HG03066 (cell line): Measurements from ENCODE around the gene KIAA1958.

Experiments used
- ATAC-seq: cut with Tn5 transposase; IDR thresholded peaks from one replicate; pipeline ENCODE4 v1.9.1; 2021; ENCODE audit warnings: low read depth; ENCODE audit not compliant: unreplicated experiment

KIAA1958 gene

GRCh38 chr9:112526973-112527372 lies 40.3 kb downstream of the KIAA1958 start:
- ATAC-seq, result no peak

- ATAC-seq, result no peak
Measured at GRCh38 chr9:112527959-112528358, 41.3 kb downstream of the KIAA1958 start.

- no peak for ATAC-seq
Measured at GRCh38 chr9:112529316-112529715, 42.7 kb downstream of the KIAA1958 start.

GRCh38 chr9:112530751-112531205 lies 44.2 kb downstream of the KIAA1958 start:
- ATAC-seq, result no peak

- no peak for ATAC-seq
Measured at GRCh38 chr9:112531666-112532282, 45.1 kb downstream of the KIAA1958 start.

- no peak for ATAC-seq
Measured at GRCh38 chr9:112532427-112532826, 45.8 kb downstream of the KIAA1958 start.

GRCh38 chr9:112533660-112534059 lies 47.0 kb downstream of the KIAA1958 start:
- no peak for ATAC-seq

GRCh38 chr9:112535301-112535700 lies 48.7 kb downstream of the KIAA1958 start:
- no peak for ATAC-seq

GRCh38 chr9:112535811-112536210 lies 49.2 kb downstream of the KIAA1958 start:
- no peak for ATAC-seq

GRCh38 chr9:112537561-112537960 lies 50.9 kb downstream of the KIAA1958 start:
- no peak for ATAC-seq

GRCh38 chr9:112540800-112541199 lies 54.2 kb downstream of the KIAA1958 start:
- ATAC-seq, result no peak

- ATAC-seq, result no peak
Measured at GRCh38 chr9:112541685-112542084, 55.1 kb downstream of the KIAA1958 start.

GRCh38 chr9:112542593-112543292 lies 56.1 kb downstream of the KIAA1958 start:
- ATAC-seq, result no peak

GRCh38 chr9:112544477-112544876 lies 57.9 kb downstream of the KIAA1958 start:
- ATAC-seq, result no peak

GRCh38 chr9:112545237-112545636 lies 58.6 kb downstream of the KIAA1958 start:
- ATAC-seq, result no peak

GRCh38 chr9:112546149-112547012 lies 59.8 kb downstream of the KIAA1958 start:
- no peak for ATAC-seq

GRCh38 chr9:112548051-112548440 lies 61.4 kb downstream of the KIAA1958 start:
- ATAC-seq, result no peak

- no peak for ATAC-seq
Measured at GRCh38 chr9:112548836-112549595, 62.4 kb downstream of the KIAA1958 start.

- ATAC-seq, result no peak
Measured at GRCh38 chr9:112550531-112550930, 63.9 kb downstream of the KIAA1958 start.

- no peak for ATAC-seq
Measured at GRCh38 chr9:112551641-112552040, 65.0 kb downstream of the KIAA1958 start.
